Astrocyte of the spinal cord (primary cell): ENCODE measurements around the gene AFAP1L1.

Experiments
- DNase-seq: peaks from one replicate; pipeline ENCODE4 v3.0.0; 2011; ENCODE audit warnings: low read depth, low spot score
- H3K4me3 ChIP-seq: 2 replicates; pipeline ENCODE4 v1.5.1; 2011; ENCODE audit warnings: low read depth, mild to moderate bottlenecking, low read length, moderate library complexity
- in situ Hi-C: cut with HindIII; loops from 2 replicates; pipeline ENCODE4 v1.10.0; 2017; ENCODE audit warnings: low sequenced_read_pairs
- TF ChIP-seq, protein P1 (sequence below): IDR thresholded peaks from 2 replicates; pipeline ENCODE4 v1.5.1; 2012; ENCODE audit warnings: low read depth, mild to moderate bottlenecking, low read length, inconsistent platforms

The AFAP1L1 gene

DNA sequence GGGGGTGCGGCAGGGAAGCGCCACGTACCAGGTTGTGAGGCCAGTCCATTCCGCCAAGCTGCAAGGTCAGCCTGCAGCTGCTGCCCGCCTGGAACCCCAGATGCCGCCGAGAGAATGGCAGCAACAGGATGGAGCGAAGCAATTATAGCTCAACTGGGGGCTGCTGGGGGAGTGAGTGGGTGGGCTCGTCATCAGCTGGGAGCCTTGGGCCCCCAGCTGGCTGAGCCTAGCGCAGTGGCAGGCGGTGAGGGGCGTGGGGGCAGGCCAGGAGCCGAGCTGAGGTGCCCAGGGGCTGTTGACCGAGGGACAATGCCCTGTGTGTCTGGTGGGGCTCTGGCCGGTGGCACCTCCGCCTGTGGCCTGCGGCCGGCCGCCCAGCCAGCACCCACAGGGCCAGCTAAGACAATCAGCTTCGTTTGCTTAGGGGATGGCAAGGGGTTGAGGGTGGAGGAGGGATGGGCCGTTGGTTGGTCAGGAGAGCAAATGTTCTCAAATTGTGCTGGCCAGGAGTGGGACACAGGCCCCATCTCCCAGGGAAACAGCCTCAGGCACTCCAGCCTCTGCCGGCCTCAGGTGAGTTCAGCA, 107.6 kb downstream of the AFAP1L1 start, which contains the start of gene IL17B:
Gene IL17B, minus strand, starts transcription at position 116 of the 585 bp plus-strand sequence. Its CDS starts 67 bp downstream, at position 49.
- no peak for DNase-seq
- in situ Hi-C loops: no loop called here
- no peak within 1 kb of the TSS for H3K4me3 ChIP-seq
- TF ChIP-seq, protein P1, sequence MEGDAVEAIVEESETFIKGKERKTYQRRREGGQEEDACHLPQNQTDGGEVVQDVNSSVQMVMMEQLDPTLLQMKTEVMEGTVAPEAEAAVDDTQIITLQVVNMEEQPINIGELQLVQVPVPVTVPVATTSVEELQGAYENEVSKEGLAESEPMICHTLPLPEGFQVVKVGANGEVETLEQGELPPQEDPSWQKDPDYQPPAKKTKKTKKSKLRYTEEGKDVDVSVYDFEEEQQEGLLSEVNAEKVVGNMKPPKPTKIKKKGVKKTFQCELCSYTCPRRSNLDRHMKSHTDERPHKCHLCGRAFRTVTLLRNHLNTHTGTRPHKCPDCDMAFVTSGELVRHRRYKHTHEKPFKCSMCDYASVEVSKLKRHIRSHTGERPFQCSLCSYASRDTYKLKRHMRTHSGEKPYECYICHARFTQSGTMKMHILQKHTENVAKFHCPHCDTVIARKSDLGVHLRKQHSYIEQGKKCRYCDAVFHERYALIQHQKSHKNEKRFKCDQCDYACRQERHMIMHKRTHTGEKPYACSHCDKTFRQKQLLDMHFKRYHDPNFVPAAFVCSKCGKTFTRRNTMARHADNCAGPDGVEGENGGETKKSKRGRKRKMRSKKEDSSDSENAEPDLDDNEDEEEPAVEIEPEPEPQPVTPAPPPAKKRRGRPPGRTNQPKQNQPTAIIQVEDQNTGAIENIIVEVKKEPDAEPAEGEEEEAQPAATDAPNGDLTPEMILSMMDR: no peak

DNA sequence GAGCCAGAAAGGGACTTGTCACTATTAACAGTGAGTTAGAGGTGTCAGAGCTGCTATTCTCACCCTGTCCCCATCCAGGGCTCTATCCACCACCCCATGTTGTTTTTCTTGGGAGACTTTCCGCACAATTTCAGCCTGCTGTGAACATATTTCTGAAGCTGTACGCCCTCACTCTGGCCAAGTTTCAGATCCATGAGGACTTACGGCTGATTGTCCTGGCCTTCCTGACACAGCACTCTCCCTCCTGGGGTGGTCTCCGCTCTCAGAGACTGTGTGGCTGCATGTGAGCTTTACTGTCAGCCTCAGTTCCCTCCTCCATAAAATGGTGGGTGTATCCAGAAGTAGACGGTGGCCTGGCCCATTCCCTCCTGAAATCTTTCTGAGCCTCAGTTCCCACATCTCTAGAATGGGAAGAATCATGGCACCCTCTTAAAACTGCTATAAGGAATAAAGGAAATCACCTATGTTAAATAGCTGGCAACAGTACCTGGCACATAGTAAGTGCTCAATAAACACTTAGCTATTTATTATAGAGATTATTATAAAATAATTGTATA, 108.2 kb downstream of the AFAP1L1 start:
- in situ Hi-C loops: no loop called here
- DNase-seq: no peak
- H3K4me3 ChIP-seq: no peak overlapping the region
- TF ChIP-seq, protein P1: no peak

DNA sequence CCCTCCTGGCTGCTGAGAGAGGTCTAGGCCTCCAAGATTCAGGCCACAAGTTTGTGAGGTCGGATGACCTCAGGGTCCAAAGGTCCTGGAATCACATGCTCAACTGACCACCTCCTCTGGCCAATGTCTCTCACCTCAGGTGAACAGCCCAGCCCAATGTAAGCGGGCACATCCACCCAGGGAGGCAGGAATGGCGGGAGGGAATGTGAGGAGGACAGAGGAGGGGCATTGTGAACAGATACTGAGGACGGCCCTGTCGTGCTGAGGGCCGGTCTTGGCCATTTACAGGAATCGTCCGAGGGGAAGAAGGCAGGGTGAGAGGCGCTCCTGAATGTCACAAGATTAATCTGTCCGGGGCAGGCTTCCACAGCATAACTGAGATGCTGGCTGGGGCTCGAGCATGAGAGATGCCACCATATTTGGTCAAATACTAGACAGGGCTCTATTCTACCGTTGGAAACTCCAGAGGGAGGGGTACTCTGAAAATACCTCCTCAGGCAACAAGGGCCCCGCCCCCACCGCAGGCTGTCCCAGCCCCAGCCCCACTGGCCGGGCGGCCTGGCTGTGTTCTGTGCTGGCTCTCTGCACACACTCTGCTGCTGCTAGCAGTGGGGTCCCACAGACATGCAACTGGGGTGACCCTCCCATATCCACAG, 108.9 kb downstream of the AFAP1L1 start:
- in situ Hi-C loops: no loop called here
- TF ChIP-seq, protein P1: no peak
- no peak overlapping the region for H3K4me3 ChIP-seq
- no peak for DNase-seq

DNA sequence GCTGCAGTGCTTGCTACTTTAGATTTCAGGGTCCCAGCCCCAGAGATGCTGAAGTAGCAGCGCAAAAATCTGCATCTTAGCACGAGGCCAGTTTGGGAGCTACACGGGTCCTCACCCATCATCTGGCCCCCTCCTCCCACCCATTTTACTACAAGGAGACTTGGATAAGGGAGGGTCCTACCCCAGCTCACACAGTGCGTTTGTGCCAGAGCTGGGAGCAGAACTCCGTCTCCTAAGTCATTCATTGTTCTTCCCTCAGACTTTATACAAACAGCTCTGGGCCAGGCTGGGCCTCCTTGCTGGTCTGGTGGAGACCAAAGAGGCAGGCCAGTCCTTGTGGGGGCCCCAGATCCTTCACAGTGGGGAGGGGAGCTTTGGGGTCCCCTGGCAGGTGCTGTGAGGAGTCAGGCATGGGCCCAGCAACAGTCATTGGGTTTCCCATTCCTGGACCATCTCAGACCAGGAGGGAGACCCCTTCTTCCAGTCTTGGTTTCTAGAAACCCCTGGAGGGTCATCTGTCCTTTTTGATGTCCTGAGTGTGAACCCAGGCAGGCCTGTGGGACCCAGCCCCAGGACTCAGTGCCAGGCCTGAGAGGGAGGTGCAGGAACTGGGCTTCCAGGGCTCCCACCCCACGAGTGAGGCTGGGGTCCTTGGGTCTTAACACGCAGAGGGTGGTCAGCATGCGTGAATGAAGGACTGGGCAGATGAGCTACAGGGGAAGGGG, 109.8 kb downstream of the AFAP1L1 start:
- in situ Hi-C loops: no loop called here
- no peak for DNase-seq
- H3K4me3 ChIP-seq: no peak overlapping the region
- TF ChIP-seq, protein P1: no peak

DNA sequence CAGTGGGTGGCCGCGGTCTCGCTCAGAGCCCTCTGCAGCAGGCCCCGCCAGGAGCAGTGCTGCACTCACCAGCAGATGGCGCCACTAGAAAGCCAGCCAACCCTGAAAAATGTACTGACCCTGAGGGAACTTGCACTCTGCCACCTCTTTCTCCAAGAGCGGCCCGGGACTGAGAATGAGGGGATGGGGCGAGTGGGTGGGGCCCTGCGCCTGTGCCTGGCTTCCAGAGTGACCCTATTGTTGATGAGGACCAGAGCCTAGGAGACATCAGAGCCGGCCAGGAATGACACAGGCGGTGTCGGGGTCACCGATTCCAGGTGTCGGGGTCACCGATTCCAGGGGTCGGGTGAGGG, 110.3 kb downstream of the AFAP1L1 start:
- TF ChIP-seq, protein P1: peak; percentile 97
- no peak overlapping the region for H3K4me3 ChIP-seq
- in situ Hi-C loops: no loop called here
- peak; percentile 58 for DNase-seq

DNA sequence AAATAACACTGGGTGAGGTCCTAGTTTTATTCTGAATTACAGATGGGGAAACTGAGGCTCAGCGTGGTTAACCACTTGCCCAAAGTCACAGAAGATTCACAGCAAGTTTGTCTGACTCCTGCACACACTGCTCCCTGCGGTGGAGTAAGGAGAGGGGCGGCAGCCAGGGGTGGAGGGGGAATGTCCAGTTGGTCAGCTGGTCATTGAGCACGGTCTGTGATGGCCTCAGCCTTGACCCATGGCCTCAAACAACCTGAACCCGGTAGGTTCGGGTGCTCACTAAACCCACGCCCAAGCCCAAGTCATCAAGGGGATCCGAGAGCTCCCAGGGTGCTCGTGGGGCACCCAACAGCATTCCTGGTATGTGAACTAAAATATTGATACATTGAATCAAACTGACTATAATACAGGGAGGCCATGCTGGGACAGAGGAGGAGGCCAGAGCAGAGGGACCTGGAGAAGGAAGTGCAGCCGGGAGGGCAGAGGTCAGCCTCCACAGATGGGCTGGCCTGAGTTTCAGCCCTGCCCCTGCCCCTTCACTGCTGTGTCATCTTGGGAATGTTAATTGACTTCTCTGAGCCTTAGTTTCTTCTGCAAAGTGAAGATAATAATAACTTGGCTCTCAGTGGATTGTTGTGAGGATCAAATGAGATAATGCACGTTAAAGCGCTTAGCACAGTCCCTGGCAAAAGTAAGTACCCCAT, 111.0 kb downstream of the AFAP1L1 start:
- TF ChIP-seq, protein P1: no peak
- in situ Hi-C loops: no loop called here
- no peak for DNase-seq

More for the DNA sequence above, 111.0 kb downstream of the AFAP1L1 start:
- no peak overlapping the region for H3K4me3 ChIP-seq
